ENCODE measurements around the gene HOXB6. TPM values are rescaled to one million over a fixed set of nuclear protein-coding genes. Genes with fewer than 3 reads are reported as not detected.

Gene HOXB6
- total RNA-seq, 1 experiment from 2014 or later = 196 TPM

GRCh38 chr17:48579760-48580554 is 24.8 kb downstream of the HOXB6 start:
- no peak for DNase-seq (ENCODE audit: low read depth, low spot score)
- peaks cover 76% of the 10 kb centered on the region for H3K4me1 ChIP-seq (ENCODE audit: control insufficient read depth, insufficient read depth, low read length)
- CTCF ChIA-PET = interaction anchor here (0.6 to 0.7 kb wide), 3 partner anchors 244 to 1087 kb away, joined by 4 to 9 read pairs (median 6); no protein-coding TSS in a partner anchor
- in situ Hi-C loops (cut with HindIII; ENCODE audit: low pct_unique_long_range_greater_than_20kb, low sequenced_read_pairs) = no loop called here
- H3K27me3 ChIP-seq (ENCODE audit: control insufficient read depth, insufficient read depth, low read length) = no peaks in the 10 kb centered on the region
- ATAC-seq = no peak
- intact Hi-C loops (cut with micrococcal nuclease; ENCODE audit: unreplicated experiment) = no loop called here
- peaks cover 9% of the 10 kb centered on the region for H3K36me3 ChIP-seq (ENCODE audit: control insufficient read depth, insufficient read depth, low read length)
- POLR2A ChIA-PET = interaction anchor here (0.6 to 0.9 kb wide), 3 partner anchors 11 to 34 kb away, joined by 4 to 7 read pairs (median 7); no protein-coding TSS in a partner anchor
- no peak for TF ChIP-seq SIN3A (IDR thresholded peaks at IDR 0.05; ENCODE audit: borderline replicate concordance, insufficient read depth, low read depth, low read length)
- no peak for TF ChIP-seq TCF7L2 (IDR thresholded peaks at IDR 0.05; ENCODE audit: low read depth, low read length)
- no peak; the same call in 1 of the 2 replicates for TF ChIP-seq POLR2AphosphoS5 (IDR thresholded peaks at IDR 0.05; ENCODE audit: low read depth, low read length)
- TF ChIP-seq CTCF (IDR thresholded peaks at IDR 0.05) = no peak
- no peak for TF ChIP-seq REST (IDR thresholded peaks at IDR 0.05; ENCODE audit: insufficient read depth in 1 of 2, low read depth in 2 of 2, low read length in 1 of 2)
- BruUV-seq (replicated peaks) = no TSS peak
- H3K4me3 ChIP-seq (ENCODE audit: low read depth in 2 of 2, low read length in 2 of 2) = peak overlapping the region; percentile 70 to 99
- H3K27ac ChIP-seq (ENCODE audit: low read length) = peak overlapping the region; percentile 99
- H3K9me3 ChIP-seq (ENCODE audit: control insufficient read depth, insufficient read depth, low read depth, low read length) = no peaks in the 10 kb centered on the region

GRCh38 chr17:48579471-48579759 is 25.4 kb downstream of the HOXB6 start:
- ChIA-PET POLR2A (interaction anchor here (0.6 kb wide), 1 partner anchor 21 kb away, joined by 7 read pairs; no protein-coding TSS in a partner anchor), CTCF (interaction anchor here (0.6 to 0.7 kb wide), 4 partner anchors 244 to 1087 kb away, joined by 4 to 9 read pairs (median 6); no protein-coding TSS in a partner anchor)
- Histone ChIP-seq H3K27ac (ENCODE audit: low read length) (peak overlapping the region; percentile 99), H3K9me3 (ENCODE audit: control insufficient read depth, insufficient read depth, low read depth, low read length) (no peaks in the 10 kb centered on the region), H3K36me3 (ENCODE audit: control insufficient read depth, insufficient read depth, low read length) (peaks cover 9% of the 10 kb centered on the region), H3K4me3 (ENCODE audit: low read depth in 2 of 2, low read length in 2 of 2) (peak overlapping the region; percentile 70 to 99), H3K4me1 (ENCODE audit: control insufficient read depth, insufficient read depth, low read length) (peaks cover 78% of the 10 kb centered on the region), H3K27me3 (ENCODE audit: control insufficient read depth, insufficient read depth, low read length) (no peaks in the 10 kb centered on the region)
- no TSS peak for BruUV-seq (replicated peaks)
- 0 out of 4 replicates have a peak, but pooled peaks of 1 of the 2 experiments have one; percentile 35 for TF ChIP-seq REST (IDR thresholded peaks at IDR 0.05; ENCODE audit: insufficient read depth in 1 of 2, low read depth in 2 of 2, low read length in 1 of 2)
- no peak for TF ChIP-seq POLR2AphosphoS5 (IDR thresholded peaks at IDR 0.05; ENCODE audit: low read depth, low read length)
- ATAC-seq = no peak
- intact Hi-C loops (cut with micrococcal nuclease; ENCODE audit: unreplicated experiment) (no loop called here), in situ Hi-C loops (cut with HindIII; ENCODE audit: low pct_unique_long_range_greater_than_20kb, low sequenced_read_pairs) (no loop called here)
- DNase-seq (ENCODE audit: low read depth, low spot score) = no peak
